ENCODE data around the gene TASL. TPM values are rescaled to one million over a fixed set of nuclear protein-coding genes. Genes with fewer than 3 reads are reported as not detected.

Gene TASL
- total RNA-seq, 4 donors from 2014 or later, result 1.9 to 6.6 TPM; not detected in 2

DNA sequence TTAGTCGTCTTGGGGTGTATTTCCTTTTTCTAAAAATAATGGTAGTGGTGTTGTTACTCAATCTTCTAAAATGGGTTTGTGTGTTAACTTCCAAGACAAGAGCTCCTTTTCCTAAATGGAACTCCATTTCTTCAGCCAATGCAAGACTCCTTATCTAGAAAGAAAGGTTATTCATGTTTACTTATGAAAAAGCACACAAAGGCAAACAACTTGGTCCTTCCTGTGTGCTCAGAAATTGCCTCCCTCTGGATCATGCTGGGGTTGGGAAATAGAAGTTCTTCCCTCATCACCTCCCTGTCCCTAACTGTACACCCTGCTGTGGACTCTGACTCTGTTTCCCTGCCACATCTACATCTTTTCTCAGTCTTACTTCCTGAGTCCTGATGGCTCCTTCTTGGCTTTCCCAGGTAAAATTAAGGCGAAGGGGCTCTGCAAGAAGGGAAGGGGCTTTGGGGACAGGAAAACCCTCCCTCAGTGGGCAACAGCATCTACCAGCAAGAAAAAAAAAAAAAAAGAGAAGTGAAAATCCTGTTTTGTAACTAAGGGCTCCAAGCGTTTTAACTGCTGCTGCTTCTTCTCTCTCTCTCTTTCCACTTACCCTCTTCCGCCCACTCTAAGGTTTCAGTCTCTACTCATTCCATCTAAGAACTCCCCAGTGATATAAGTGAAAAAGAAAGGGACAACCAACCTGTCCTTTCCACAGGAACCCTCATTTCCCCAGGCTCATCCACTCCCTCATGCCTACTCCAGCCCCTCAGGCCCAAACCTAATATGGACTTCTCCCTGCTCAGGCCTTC is 19.8 kb upstream of the TASL start:
- Histone ChIP-seq H3K4me1 (no peaks in the 10 kb centered on the region), H3K36me3 (no peaks in the 10 kb centered on the region), H3K9me3 (no peaks in the 10 kb centered on the region), H3K27ac (peak overlapping the region in 1 of 4 donors; percentile 31), H3K27me3 (no peaks in the 10 kb centered on the region), H3K4me3 (no peak overlapping the region)
- DNase-seq, result no peak
- TF ChIP-seq, protein P1, sequence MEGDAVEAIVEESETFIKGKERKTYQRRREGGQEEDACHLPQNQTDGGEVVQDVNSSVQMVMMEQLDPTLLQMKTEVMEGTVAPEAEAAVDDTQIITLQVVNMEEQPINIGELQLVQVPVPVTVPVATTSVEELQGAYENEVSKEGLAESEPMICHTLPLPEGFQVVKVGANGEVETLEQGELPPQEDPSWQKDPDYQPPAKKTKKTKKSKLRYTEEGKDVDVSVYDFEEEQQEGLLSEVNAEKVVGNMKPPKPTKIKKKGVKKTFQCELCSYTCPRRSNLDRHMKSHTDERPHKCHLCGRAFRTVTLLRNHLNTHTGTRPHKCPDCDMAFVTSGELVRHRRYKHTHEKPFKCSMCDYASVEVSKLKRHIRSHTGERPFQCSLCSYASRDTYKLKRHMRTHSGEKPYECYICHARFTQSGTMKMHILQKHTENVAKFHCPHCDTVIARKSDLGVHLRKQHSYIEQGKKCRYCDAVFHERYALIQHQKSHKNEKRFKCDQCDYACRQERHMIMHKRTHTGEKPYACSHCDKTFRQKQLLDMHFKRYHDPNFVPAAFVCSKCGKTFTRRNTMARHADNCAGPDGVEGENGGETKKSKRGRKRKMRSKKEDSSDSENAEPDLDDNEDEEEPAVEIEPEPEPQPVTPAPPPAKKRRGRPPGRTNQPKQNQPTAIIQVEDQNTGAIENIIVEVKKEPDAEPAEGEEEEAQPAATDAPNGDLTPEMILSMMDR (IDR thresholded peaks at IDR 0.05), result no peak
- TF ChIP-seq POLR2A (IDR thresholded peaks at IDR 0.05), result no peak

DNA sequence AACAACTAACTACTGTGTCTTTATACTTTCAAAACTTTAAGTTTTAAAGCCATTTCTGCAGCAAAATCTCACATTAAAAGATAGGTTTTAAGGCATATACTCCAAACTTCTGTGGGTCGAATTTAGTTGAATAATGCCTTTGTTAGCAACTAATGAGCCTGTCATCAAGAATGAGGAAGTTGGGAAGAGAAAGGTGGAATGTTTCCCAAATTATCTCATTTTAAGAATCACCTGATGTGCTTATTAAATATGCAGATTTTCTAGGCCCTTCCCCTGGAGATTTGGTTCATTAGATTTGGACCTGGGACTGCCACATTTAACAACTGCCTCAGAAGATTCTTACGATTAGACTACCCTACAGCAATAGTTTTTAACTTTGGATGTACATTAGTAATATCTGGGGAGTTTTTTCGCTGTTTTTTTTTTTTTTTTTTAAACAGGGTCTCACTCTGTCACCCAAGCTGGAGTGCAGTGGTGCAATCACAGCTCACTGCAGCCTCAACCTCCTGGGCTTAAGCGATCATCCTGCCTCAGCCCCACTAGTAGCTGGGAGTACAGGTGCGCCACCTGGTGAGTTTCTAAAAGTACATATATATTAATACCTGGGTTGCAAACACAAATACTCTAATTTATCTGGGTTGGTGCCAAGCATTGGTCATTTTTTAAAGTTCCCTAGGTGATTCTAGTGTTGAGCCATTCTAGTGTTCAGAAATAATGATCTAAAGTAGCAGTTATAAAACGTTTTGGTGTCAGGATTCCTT is 16.1 kb upstream of the TASL start:
- no peak overlapping the region for H3K4me3 ChIP-seq
- no peaks in the 10 kb centered on the region for H3K27me3 ChIP-seq
- peak overlapping the region in 1 of 4 donors; percentile 58 for H3K27ac ChIP-seq
- peak in 2 of 3 donors; percentile 58 to 67 for DNase-seq
- H3K4me1 ChIP-seq, result no peaks in the 10 kb centered on the region
- no peaks in the 10 kb centered on the region for H3K36me3 ChIP-seq
- H3K9me3 ChIP-seq, result no peaks in the 10 kb centered on the region
- no peak for TF ChIP-seq POLR2A (IDR thresholded peaks at IDR 0.05)
- TF ChIP-seq, protein P1 (IDR thresholded peaks at IDR 0.05), result peak in 2 of 6 experiments; percentile 13 to 22

DNA sequence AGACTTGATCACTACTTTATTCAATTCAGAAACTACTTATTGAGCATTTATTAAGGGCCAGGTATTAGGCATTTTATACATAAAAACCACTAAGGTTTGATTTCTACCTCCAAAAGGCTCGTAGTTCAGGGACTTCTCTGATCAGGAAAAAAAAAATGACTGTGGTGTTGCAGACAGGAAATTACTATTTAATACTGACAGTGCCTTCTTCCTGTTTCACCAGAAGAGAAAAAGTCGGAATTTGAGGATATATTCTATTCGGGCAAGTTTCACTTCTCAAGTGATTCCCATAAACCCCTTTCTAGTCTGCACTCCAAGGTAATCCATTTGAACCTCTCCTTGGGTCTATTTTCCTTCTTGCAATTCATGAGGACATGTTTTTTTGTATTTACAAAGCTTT is 15.3 kb upstream of the TASL start:
- TF ChIP-seq, protein P1 (IDR thresholded peaks at IDR 0.05), result no peak
- no peak for TF ChIP-seq POLR2A (IDR thresholded peaks at IDR 0.05)
- Histone ChIP-seq H3K36me3 (no peaks in the 10 kb centered on the region), H3K4me1 (no peaks in the 10 kb centered on the region), H3K4me3 (no peak overlapping the region), H3K27me3 (no peaks in the 10 kb centered on the region), H3K9me3 (no peaks in the 10 kb centered on the region), H3K27ac (peak overlapping the region in 1 of 4 donors; percentile 58)
- DNase-seq, result no peak

DNA sequence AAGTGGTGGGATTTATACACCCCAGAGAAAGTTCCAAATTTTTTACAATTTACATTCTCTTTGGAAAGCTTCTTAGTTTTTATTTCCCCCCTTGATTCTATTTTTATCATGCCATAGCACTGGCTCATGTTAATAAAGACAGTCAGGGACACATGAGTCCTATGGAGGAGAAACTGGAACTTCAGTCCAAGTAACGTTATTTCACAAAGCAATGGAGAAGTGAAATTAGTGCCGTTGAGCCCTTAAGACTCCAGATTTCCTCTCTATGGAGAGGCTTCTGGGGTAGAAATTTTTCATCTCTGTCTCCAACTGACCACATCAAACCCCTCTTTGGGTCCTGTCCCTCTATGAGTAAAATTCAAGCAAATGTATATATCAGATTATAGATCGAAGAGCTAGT is 12.8 kb upstream of the TASL start:
- no peaks in the 10 kb centered on the region for H3K9me3 ChIP-seq
- H3K36me3 ChIP-seq, result no peaks in the 10 kb centered on the region
- no peak overlapping the region for H3K4me3 ChIP-seq
- no peak for DNase-seq
- no peaks in the 10 kb centered on the region for H3K27me3 ChIP-seq
- H3K27ac ChIP-seq, result no peak overlapping the region
- TF ChIP-seq, protein P1 (IDR thresholded peaks at IDR 0.05), result no peak
- TF ChIP-seq POLR2A (IDR thresholded peaks at IDR 0.05), result no peak
- H3K4me1 ChIP-seq, result no peaks in the 10 kb centered on the region

DNA sequence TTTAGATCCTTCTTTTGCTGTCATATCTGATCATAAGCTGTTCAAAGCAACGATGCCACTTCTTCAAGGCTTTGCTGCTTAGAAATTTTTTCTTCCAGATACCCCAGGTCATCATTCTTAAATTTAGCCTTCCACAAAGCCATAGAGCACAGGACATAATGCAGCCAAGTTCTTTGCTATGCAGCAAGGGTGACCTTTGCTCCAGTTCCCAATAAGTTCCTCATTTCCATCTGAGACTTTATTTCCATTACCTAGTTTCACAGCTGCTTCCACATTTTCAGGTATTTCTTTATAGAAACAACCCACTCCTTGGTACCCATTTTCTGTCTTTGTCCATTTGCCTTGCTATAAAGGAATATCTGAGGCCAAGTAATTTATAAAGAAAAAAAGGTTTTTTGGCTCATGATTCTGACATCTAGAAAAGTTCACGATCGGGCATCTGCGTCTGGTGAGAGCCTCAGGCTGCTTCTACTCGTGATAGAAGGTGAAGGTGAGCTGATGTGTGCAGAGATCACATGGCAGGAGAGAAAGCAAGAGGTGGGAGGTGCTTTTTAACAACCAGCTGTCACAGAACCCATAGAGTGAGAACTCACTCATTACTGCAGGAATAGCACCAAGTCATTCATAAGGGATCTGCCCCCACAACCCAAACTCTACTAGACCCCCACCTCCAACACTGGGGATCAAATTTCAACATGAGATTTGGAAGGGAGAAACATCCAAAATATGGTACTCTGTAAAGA is 11.8 kb upstream of the TASL start:
- TF ChIP-seq POLR2A (IDR thresholded peaks at IDR 0.05), result no peak
- TF ChIP-seq, protein P1 (IDR thresholded peaks at IDR 0.05), result no peak
- Histone ChIP-seq H3K36me3 (no peaks in the 10 kb centered on the region), H3K27me3 (no peaks in the 10 kb centered on the region), H3K9me3 (no peaks in the 10 kb centered on the region), H3K4me1 (no peaks in the 10 kb centered on the region), H3K27ac (no peak overlapping the region), H3K4me3 (no peak overlapping the region)
- DNase-seq, result no peak
